Activated naive CD4-positive, alpha-beta T cell (primary cell): Measurements from ENCODE around the gene ATP2B2.

ENCODE experiments used
- DNase-seq, 4 experiments: peaks; one replicate each; lab custom pipeline; 2025; lab: John Stamatoyannopoulos, UW

Gene ATP2B2

DNA sequence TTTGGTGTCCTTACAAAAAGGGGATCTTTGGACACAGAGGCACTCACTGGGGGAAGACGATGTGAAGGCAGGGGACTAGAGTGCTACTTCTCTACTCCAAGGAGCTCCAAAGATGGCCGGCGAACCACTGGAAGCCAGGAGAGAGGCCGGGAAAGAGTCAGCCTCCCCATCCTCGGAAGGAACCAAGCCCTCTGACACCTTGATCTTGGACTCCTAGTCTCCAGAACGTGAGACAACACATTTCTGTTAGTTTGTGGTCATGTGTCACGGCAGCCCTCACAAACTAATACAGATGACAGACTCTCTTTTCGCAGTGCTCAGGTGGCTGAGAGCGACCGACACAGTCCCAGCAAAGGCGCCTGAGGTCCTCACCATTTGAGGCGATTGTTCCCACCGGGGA is 24.4 kb upstream of the ATP2B2 start:
- no peak for DNase-seq

DNA sequence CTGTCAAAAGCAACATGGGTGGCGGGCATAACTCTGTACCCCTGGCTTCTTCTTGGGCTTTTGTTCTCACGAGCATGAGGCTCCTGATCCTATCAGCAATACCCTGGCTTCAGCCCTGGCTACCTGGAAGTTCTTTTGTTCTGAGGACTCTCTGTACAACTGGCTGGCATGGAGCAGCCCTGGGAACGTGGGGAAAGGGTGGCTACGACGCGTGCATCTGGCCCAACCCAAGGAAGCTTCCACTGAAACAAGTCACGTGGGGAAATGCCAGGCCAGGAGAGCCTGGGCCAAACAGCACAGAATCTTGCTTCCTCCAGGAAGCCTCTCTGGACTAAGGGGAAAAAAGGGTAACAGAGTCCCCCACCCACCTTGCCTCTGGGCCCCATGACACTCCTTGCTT is 22.7 kb upstream of the ATP2B2 start:
- no peak for DNase-seq

DNA sequence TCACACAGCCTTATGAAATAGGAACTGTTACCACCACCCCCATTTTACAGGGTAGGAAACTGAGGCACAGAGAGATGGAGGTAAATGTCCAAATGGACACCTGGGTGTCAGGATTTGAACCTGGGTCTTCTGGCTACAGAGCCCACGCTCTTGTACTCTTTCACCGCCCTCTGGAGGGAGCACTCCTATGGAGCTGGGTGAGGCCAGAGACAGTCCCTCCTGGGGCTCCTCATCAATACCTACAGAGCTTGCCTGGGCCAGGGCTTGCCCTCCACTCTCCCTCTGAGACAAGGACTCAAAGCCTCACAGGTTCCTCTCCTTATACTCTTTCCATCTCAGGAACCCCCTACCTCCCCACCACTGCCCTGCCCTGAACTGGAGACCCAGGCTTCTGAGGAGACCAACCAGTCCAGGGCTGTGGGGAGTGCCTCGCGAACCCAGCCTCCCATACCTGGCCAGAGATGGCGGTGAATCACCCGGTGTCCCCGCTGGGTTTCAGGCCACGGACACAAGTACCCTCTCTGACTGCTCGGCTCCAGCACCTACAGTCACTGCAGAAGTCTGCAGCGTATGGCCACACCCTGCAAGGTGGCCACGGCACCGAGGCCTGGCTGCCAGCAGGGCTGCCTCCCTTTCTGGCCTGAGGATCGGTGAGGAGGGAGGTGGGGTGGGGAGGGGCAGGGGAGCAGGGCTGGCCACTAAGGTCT is 22.1 kb upstream of the ATP2B2 start:
- DNase-seq = no peak

DNA sequence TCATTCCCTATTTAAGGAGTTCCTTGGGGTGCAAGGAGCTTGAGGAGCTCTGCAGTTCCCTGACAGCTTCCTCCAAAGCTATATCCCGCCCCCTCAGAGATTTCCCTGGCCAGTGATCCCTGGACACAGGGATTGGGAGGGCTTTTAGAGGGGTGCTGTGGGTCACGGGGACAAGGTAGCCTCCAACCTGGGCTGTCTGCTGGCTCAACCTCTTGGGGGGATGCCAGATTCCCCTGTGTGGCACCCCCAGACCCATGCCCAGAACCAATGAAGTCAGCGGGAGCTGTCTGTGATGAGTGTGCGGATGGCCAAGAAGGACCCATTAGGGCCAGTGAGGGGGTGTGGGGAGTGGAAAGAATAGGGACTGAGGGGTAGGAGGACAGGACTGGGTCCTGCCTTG is 21.0 kb upstream of the ATP2B2 start:
- DNase-seq = no peak

DNA sequence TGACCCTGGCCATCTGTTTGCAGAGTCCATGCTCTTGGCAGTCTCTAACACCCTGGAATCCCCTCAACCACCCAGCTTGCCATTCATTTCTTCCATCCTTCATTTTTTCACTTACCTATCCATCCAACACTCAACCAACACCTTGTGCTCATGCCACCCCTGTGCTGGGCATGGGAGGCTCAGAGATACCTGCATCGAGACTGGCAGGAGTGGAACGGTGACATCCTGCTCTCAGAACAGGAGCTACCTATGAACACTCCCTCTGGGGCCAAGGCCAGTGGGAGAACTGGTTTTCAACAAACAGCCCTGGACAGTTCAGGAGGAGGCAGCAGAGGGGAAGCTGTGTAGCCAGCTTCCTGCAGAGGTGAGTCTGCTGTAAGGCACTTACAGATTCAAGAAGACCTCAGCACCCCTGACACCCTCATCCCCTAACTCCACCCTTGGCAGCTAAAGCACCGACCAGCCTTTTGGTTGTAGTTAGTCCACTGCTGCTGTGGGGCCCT is 19.5 kb upstream of the ATP2B2 start:
- no peak for DNase-seq

DNA sequence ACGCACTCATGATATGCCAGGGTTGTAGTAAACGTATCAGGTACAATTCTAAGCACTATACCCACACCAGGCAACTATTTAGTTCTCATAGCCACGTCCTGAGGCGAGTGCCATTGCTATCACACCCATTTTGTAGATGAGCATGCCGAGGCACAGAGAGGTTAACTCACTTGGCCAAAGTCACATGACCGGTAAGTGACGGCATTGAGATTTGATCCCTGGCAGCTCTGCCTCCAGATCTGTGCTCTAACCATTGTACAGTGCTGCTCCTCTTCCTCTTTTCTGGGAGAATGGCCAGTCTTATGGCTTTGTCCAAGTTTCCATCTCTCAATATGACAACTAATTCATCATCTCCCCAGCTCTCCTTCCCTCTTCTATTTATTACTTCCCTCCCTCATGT is 18.9 kb upstream of the ATP2B2 start:
- DNase-seq = no peak

DNA sequence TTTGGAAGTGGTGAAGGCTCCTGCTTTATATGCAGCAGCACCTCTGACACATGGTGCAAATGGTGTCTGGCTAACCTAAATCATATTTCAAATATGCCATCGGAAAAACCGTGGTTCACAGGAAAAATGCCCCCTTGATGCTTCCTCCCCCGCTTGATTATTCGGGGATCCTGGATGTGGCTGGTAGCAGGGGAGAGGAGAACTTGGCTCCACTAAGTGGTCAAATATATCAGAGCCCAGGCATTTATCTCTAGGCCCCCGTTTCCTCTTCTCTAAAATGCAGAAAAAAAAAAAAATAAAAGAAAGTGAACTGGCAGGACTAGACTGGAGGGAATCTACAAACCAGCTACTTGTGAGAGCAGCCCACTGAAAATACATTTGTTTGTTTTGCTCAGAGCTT is 18.2 kb upstream of the ATP2B2 start:
- no peak for DNase-seq

DNA sequence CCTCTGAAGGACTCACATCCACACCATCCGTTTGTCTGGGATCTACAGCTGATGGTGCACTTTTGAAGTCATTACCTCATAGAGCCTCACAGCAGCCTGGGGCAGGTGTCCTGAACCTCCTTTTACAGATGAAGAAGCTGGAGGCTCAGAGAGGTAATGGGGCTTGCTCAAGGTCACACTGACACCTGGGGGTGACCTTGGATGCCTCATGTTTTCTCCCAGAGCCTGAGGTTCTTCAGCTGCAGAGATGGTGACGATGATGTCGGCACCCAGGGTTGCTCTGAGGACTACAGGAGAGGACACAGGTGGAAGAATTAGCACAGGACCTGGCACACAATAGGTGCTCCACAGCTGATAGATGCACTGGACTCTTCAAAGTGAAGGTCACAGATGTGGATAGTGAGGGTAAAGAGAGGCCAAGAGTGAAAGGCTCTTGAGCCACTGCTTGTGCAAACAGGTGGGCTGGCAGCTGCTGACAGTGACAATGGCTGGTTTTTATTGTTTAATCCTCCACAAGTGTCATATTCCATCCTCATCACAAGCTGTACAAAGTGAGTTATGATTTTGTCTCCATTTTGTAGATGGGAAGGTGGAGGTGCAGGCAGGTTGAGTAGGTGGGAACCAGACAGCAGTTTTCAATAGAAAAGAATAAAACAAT is 17.4 kb upstream of the ATP2B2 start:
- no peak for DNase-seq

DNA sequence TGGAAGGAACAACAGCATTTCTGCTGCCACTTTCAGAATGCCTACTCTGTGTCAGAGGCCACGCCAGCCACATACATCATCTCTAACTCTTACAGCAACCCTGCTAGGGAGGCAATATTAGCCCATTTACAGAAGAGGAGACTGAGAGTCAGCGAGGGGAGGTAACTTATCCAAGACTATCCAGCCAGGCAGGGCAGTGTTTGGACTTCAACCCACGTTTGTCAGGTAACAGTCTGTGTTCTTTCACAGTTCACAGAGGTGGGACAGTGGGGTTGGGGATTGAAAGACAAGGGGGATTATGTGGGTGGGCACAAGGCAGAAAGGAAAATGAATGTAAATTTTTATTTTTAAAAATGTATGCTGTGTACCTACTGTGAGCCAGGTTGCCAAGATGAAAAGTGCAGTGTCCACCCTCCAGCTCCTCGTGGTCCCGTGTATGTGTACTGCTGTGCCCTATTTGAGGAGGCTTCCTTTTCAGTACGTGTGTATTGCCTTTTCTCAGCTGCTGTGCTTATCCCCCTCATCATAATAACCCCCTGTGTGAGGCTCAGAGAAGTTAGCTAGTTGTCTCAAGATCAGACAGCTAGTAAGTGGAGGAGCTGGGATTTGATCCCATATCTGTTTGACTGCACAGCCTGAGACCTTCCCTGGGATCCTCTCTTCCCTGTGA is 16.5 kb upstream of the ATP2B2 start:
- no peak for DNase-seq

DNA sequence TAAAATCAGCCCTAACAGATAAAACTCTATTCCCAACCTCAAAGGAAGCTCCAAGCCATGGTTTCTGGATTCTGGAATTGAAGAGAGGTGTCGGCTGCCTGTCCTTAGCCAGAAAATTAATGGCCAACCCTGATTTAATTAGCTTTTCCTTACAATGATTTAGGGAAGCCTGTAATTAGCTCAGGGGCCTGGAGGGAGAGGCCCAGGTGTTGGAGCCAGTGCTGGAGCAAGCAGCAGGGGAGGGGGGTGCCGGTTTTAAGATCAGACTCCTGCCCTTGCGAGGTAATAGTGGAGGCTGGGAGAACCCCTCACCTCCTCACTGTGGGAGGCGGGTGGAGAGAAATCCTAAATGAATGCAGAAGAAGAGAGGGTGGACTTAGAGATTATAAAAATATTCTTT is 14.7 kb upstream of the ATP2B2 start:
- DNase-seq = no peak

DNA sequence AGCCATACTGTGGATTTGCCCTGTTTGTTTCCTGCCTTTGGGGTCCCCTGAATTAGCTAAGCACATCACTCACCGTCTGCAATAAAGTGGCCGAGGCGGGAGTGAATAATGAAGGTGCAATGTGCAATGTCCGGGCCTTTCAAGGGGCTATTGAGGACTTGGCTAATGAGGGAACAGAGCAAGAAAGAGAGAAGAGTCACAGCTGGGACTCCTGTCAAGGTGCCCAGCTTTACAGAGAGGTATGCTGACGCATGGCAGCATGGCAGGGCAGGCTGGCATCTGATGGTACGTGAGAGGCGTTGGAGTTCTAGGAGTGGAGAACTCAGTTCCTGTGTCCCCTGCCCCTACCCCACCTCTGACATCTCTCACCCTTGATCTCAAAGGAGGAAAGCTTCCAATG is 13.8 kb upstream of the ATP2B2 start:
- DNase-seq = no peak

DNA sequence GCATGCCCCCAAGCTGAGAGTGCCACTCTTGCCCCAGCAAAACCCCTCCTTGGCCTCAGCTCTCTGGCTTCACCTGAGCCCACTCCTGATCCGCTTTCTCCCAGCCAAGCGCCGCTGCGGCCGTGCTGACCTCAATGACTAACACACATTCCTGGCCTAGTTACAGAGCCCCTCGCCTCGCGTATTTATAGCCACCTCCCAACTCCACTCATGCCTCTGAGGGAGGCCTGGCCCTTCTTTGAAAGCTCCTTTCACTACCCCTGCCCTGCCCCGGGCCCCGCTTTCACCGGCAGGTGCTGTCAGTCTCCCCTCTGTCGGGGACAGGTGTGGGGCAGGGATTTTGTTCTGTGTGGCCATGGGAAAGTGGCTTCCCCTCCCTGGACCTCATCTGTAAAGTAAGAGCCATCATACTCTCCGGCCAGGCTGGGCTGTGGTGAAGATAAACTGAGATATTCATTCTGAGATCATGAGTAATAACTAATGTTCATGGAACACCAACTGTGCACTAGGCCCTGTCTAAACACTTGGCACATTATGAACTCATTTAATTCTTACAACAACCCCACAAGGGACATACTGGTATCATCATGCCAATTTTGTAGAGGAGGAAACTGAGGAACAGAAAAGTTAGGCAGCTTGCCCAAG is 13.2 kb upstream of the ATP2B2 start:
- DNase-seq = no peak

DNA sequence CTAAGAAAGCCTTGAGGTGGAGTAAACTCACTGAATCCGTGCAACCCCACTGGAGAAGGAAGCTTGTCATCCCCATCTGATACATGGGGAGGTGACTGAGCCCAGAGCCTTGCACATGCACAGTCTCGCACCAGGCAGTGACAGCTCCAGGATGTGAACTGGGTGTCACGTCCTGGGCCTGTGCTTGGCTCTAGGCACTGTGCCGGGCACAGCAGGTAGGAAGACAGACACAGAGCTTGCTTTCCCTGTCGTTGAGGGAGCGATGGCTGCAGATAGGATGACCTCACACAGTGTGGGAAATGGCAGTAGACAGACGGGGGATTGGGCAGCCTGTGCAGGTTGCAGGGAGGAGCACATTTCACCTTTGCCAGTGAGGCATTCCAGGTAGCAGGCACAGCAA is 12.2 kb upstream of the ATP2B2 start:
- no peak for DNase-seq

DNA sequence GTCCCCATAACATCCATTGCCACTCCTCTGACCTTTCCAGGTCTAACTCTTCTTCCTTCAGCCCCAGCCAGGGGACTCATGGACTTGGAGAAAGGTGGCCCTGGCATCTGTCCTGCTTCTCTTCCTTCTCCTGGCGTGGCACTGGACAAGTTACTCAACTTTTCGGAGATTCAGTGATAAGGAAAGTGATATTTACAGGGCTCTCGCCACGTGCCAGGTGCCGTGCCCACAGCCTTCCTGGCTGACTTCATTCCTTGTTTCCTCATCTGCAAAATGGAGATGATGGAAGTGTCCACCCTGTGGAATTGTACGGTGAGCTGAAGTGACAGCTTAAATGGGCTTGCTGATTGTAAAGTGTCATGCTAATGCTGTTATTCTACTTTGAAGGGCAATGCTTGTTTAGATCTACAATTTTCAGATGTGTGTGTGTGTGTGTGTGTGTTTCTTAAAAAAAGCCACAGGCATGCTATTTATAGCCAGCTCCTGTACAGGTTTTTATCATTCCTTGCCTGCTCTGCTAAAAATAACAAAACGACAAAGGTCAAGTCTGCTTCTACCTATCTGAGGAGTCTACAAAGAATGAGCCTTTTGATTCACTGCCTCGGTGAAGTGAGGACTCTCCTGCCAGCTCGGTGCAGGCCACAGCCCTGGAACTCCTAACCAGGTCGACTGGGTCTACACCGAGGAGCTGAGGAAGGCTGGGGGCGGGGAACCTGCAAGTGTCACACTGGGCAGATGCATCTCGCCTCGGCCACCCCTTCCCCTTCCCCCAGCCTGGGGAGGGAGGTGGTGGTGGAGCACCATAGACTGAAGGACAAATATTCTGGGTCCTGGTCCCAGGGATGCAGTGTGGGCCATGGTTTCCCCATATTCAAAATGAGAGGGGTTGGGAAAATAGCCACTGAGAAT is 11.4 kb upstream of the ATP2B2 start:
- DNase-seq = no peak

DNA sequence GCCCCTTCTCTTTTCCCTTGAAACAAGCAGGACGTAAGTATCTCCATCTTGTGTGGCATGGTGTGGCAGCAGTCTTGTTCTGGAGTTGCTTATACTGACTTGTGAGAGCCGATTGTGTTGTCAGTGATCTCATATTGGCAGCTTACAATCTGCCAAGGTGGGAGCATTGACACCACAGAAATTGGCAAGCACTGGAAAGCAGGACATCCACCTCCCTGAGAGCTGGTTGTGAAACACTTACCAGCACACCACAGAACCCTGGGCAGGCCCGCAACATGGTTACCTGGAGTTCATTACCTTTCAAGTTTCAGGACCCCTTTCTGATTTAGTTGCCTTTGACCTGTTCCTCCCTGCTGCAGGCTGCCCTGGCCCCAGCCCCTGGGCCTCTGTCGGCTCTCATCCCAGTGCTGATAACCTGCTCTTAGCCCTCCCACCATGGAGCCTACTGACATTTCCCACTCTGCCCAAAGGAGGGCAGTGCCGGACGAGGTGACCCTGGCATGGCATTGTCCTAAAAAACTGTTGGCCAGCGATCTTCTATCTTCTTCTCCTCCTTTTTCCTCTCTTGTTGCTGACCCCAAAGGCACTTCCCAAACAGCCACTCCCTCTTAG is 10.6 kb upstream of the ATP2B2 start:
- no peak for DNase-seq

DNA sequence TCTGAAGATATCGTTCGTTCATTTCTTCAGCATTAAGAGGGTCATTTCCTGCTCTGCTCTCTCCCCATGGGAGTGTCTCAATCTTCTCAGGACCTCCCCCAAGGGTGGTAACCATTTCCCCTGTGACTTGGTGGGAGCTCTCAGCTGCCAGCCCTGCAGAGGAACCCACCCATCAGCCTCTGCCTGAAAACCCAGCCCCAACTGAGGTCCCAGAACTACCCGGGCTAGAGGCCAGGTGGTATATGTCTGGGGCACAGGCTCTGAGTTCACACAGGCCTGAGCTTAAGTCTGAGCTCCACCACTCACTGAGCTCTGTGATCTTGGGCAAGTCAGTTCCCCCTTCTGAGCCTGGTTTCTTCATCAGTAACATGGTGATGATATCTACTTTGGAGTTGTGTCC is 10.0 kb upstream of the ATP2B2 start:
- no peak for DNase-seq

DNA sequence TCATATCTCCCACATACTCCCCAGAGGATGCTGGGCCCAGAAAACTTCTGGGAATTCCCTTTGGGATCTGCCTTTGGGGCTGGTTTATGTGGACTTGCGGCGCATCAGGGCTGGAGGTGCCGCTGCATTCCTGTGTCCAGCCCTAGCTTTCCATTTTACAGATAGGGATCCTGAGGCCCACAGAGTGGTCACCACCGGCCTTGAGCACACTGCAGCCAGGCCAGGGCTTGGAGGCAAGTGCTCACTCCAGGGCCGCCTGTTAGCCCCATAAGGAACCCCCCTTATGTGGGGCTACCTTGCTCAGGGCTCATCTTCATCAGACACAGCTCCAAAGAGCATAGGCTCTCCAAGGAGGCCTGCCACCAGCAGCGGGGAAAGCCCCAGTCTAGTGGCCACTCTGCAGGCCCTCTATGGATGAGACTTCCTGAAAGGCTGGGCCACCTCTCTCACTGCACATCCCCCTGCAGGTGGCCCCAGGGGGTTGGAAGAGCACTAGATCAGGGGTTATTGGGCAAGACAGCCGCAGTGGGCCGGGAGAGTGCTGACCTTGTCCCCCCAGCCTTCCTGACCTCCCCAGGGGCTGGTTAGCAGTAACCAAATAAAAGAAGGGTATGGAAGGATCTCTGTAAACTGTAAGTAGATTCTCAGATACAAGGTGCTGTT is 9.2 kb upstream of the ATP2B2 start:
- DNase-seq = no peak

DNA sequence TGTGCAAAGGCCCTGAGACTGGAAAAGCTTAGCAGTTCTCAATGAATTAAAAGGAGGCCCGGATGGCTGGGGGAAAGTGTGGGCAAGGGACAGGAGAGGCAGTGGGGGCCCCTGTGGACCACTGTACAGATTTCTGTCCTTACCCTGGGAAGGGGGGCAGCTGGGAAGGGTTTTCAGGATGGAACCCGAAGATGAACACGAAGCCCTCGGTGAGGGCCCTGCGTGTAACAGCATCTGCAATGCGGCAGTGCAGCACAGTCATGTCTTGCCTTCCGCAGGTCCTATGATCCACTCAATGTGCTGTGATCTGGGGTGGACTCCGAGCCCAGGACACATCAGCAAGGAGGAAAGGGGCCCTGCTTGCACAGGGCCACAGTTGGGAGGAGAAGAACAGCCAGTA is 7.9 kb upstream of the ATP2B2 start:
- no peak for DNase-seq

DNA sequence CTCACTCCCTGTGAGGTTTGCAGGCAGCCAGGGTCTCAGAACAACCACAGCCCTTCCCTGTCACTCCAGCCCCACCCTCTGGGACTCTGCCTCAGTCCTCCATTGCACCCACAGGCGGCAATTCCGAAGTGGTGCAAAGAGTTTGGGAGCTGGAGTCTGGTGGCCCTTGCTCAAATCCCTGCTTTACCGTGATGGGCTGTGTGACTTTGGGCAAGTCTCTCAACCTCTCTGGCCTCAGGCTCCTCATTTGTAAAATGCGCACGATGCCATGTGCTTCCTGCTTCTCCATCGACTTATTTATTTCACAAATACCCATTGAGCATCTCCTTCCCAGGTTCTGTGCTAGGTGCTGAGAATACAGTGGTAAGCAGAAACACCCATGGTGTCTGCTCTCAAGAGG is 7.3 kb upstream of the ATP2B2 start:
- no peak for DNase-seq

DNA sequence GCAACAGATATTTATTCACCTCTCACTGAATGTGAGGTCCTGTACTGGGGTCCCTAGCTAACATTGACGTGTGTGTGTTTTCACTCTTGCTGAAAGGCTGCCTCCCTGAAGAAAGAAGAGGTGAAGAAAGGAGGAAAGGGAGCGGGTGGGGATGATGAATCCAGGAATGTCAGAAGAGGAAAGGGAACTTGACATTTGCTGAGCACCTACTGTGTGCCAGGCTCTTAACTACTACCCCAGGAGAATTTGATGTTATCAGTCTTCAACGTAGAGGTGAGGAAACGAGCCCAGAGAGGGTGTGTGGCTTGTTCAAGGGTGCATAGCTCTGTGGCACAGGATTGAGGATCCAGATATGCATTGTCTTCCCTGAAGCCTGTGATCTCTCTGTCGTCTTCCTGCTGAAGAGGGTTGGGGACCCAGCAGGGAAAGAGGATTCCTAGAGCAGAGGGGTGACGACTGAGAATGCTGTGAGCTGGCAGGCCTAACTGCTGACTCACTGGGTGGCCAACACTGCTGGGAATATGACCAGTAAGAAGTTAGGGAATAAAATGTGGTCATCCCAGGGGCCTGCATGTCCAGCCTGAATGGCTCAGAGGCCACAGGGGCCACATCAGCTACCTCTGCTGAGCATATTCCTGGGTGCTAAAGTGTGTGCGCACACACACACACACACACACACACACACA is 6.6 kb upstream of the ATP2B2 start:
- DNase-seq = no peak
